ENCODE results near the gene ADPRHL1.

DNA sequence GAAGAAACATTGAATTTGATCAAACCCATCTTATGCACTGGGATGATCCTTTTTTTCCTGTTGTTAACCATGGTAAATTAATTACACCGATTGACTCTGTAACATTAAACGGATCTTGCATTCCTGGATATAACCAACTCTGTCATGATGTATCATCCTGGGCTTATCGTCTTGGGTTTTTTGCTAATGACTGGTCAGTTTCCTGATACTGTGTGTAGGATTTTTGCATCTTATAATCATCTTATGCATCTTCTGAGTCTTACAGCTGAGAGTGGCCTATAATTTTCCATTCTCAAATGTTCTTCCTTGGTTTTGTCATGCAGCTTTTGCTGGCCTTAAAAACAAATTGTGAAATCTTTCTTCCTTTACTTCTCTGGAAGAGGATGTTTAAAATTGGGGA lies 24.4 kb upstream of the ADPRHL1 start:
- TF ChIP-seq, protein P1, sequence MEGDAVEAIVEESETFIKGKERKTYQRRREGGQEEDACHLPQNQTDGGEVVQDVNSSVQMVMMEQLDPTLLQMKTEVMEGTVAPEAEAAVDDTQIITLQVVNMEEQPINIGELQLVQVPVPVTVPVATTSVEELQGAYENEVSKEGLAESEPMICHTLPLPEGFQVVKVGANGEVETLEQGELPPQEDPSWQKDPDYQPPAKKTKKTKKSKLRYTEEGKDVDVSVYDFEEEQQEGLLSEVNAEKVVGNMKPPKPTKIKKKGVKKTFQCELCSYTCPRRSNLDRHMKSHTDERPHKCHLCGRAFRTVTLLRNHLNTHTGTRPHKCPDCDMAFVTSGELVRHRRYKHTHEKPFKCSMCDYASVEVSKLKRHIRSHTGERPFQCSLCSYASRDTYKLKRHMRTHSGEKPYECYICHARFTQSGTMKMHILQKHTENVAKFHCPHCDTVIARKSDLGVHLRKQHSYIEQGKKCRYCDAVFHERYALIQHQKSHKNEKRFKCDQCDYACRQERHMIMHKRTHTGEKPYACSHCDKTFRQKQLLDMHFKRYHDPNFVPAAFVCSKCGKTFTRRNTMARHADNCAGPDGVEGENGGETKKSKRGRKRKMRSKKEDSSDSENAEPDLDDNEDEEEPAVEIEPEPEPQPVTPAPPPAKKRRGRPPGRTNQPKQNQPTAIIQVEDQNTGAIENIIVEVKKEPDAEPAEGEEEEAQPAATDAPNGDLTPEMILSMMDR (IDR thresholded peaks at IDR 0.05; ENCODE audit: extremely low read depth in 1 of 2, insufficient read depth in 1 of 2, low read depth in 1 of 2, low read length in 2 of 2), result no peak
- TF ChIP-seq EZH2 (IDR thresholded peaks at IDR 0.05; ENCODE audit: borderline replicate concordance, low read depth, low read length, severe bottlenecking), result no peak
- TF ChIP-seq POLR2A (IDR thresholded peaks at IDR 0.05; ENCODE audit: low read depth, low read length), result no peak
- no peak for TF ChIP-seq POLR2AphosphoS5 (IDR thresholded peaks at IDR 0.05; ENCODE audit: insufficient read depth, low read depth, low read length)
- no peak for TF ChIP-seq JUN (IDR thresholded peaks at IDR 0.05; ENCODE audit: borderline replicate concordance, insufficient read depth, insufficient read length, low read depth)

All from endothelial cell of umbilical vein (primary cell).